NK-92 (cell line): Measurements from ENCODE around the gene SAMD9.
"Not testable (repeated sequence)": the region's sequence is repeated elsewhere in the genome, so short reads cannot be mapped to it uniquely, and the experiment has no call there.

ENCODE experiments used
- DNase-seq: peaks from one replicate; lab custom pipeline; 2025; ENCODE audit not compliant: unreplicated experiment; lab: John Stamatoyannopoulos, UW

Gene SAMD9

DNA sequence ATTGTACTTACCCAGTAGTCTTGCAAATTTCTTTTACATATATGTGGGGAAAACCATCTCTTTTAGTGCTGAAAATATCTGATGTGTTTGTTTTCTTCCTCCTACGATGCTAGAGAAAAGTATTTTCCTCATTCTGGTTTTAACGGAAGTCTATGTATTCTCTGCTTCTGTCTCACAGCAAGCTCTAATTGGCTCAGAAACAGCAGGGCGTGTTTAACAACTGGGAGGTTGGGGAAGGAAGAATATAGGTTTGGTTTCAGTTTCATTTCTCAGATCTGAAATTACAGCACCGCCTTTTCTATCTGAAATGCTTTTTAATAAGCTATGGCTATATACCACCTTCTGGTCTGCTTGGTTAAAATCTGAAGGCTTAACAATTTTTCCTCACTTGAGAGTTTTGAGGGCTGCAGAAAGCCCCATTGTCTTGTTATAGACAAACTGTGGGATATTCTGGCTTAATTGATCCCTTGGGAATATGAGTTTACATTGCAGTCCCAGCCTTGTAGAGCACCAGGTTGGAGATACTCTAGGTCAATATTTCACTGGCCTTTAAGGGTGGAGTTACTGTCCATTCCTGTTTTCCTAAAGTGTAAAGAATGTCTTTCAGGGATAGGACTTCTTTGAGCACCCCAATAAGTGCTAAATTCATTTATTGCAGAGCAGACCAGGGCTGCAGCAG, at the start of gene SAMD9:
SAMD9 (minus strand) TSS at position 128 of the 679 bp plus-strand sequence. CDS start 11,882 bp downstream, outside the sequence.
- DNase-seq: no peak

- no peak for DNase-seq
Measured at GRCh38 chr7:93165447-93165846, 47.7 kb upstream of the SAMD9 start.

DNA sequence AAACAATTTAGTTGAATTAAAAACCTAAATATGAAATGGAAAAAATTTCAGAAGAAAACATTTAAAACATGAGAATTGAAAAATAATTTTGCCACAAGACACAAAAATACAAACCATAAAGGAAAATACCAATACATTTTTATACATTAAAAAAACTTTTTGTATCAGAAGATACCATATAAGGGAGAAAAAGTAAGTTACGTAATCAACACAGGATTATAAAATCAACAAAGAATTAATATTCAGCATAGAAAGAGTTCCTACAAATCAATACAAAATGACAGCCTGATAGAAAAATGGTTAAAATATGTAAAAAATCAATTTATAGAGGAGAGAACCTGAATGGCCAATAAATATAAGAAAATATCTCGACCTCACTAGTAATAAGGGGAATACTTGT, 47.0 kb upstream of the SAMD9 start:
- no peak for DNase-seq

DNA sequence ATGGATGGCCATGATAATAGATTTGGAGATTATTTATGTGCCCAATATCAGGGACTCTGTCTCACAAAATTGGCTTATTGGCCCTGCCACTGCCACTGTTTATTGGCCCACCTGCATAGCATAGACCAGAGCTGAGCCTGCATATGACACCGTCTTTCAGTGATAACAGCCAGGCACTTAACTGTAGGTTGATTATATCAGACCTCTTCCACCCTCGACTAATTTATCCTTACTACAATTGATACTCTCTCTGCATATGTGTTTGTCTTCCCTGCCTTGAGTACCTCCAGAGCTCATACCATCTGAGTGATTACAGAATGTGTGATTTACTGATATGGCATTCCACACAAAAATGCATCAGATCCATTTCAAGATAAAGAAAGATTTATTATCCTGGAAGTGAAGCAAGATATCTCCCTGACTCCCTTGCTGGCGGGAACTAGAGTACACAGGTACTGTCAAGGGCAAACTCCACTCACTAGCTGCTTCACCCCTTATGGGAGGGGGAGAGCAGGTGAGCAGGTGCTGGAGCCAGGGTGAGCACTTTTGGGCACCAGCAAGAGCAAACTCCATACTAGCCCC, 43.5 kb upstream of the SAMD9 start:
- DNase-seq: no peak

DNA sequence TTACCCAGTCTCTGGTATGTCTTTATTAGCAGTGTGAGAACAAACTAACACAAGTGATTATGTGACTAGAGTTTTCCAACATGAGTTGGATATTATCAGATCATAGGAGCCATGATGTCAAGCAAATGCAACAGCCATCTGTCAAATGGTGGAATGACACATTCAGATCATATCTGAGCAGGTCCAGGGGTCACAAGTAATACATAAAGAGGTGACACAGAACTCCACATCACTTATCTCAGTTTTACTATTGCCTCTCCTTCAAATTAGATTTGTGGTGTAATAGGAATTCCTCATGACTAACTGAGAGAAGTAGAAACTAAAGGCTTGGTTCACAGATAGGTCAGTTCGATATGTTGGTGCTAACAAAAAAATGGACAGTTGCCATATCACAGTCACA, 42.6 kb upstream of the SAMD9 start:
- no peak for DNase-seq

DNA sequence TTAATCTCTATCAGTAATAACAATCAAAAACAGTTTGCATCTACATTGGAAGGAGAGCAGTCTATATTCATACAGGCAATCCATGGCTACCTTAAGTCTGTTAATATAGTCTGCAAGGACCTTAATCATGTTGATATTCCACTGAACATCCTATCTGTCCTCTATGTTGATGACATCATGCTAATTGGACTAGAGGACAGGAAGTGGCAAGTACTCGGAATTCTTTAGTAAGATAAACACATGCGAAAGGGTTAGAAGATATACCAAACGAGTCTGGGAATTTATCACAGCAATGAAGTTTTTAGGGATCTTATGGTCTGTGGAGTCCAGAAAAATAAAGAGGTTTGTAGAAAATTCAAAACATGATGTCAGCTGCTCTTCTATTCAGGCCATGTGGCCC, 41.7 kb upstream of the SAMD9 start:
- no peak for DNase-seq

GRCh38 chr7:93156884-93157283, 39.1 kb upstream of the SAMD9 start:
- no peak for DNase-seq

- DNase-seq: no peak
Measured at GRCh38 chr7:93150200-93150835, 32.5 kb upstream of the SAMD9 start.

DNA sequence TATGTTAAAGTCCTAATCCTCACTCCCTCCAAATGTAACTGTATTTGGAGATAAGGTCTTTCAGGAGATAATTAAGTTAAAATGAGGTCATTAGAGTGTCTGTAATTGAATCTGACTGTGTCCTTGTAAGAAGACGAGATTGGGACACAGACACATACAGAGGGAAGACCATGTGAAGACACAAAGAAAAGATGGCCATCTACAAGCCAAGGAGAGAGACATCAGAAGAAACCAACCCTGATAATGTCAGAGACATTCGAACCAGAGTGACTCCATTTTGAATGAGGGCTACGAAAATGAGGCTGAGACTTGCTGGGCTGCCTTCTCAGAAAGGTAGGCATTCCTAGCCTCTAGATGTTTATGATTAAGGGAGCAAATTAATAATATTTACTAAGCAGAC, 30.9 kb upstream of the SAMD9 start:
- no peak for DNase-seq

DNA sequence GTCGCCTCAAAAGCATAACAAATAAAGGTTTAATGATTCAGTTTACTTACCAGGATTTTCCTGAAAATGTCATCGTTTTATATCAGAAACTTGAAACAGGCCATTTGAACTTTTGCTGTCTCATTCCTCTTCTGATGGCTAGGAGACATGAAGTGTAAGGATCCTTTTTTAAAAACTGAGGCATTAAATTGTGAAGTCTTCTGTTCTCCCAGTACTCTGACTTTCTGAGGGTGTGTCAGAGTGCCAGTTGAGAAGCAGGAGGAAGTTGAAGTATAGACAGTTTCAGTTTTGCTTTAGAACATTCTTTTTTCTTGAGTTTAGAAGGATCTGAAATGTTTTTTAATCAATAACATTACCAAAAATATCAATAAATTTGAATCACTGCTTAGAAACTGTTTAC, 30.4 kb upstream of the SAMD9 start, which contains the start of gene SAMD9L:
SAMD9L (minus strand) TSS at position 242 of the 400 bp plus-strand sequence. CDS start 12,414 bp downstream, outside the sequence.
- no peak for DNase-seq

GRCh38 chr7:93147363-93147762, 29.6 kb upstream of the SAMD9 start:
- DNase-seq: no peak

DNA sequence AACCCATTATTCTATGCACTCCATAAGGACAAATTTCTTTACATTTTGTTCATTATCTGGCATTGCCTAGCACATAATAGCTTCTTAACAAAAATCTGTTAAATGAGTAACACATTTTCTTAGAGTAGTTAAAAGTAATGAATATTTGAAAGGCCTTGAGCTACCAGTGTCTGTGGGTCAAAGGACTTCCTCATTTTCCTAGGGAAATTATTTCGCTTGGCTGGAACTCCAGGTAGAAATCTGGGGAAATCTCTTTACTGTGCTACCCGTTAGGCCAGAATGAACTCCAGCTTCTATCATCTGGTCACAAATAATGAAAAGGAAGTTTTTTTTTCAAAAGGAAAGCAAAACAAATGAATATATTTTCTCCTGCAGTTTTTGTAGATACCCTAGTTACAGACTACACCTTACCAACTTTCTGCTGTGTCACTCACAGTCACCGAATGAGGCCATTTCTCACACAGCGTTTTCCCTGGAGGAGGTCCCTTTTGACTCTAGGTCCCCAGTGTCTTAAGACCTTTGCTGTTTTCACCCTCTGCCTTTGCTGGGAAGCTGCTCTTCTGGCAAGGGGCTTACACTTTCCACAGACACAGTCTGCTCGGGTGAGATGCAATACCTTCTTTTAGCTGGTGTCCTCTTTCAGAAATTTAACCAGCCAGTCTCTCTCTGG, 28.8 kb upstream of the SAMD9 start:
- DNase-seq: no peak

GRCh38 chr7:93146036-93146435, 28.3 kb upstream of the SAMD9 start:
- no peak for DNase-seq

DNA sequence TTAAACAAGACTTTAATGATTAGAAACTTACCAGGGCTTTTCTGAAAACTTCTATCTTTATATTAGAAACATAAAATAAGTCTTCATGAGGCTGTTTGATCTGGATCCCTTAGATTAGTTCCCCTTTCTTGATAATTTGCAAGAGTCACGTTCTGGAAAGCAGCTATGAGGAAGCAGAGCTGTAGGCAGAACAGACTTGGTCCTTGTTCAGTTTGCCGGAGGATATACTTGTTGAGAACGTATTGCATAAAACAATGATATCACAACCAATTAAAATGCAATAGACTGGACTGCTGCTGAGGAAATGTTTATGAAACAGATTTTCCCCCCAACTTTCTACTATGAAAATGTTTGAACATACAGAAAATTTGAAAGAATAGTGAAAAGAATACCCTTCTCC, 27.6 kb upstream of the SAMD9 start:
- DNase-seq: no peak

DNA sequence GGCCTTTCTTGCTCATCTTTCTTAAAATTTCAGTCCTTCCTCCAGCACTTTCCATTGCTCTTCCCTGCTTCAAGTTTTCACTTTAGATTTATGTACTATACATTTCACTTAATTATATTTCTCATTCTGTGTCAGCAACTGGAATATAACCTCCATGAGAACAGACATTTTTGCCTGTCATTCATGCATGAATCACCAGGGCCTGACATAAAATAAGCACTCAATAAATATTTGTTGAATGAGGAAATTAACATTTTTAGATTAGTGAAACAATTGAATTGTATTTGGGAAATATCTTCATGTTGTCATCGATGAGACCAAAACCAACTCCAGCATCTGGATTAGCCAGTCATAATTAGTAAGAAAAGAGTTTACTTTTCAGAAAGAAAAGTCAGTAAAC, 24.3 kb upstream of the SAMD9 start:
- no peak for DNase-seq

GRCh38 chr7:93140582-93141191, 22.9 kb upstream of the SAMD9 start:
- DNase-seq: no peak

DNA sequence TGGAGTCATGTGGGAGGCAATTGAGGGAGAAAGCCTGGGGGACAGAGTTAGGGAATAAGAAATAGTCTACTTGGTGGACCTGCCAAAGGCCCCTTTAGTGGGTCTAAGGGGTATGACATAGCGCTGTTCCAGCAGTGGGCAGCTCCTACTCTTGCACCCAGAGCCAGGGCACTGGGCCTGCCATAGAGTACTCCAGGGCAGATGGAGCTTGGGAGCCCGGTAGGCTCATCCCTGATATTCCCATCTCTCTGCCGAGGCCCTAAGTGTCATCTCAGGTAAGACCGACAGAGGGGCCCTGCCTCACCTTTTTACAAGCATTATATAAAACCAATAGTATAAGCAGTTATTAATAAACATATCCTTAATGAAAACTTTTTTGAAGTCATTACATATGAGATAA, 20.8 kb upstream of the SAMD9 start:
- DNase-seq: no peak

DNA sequence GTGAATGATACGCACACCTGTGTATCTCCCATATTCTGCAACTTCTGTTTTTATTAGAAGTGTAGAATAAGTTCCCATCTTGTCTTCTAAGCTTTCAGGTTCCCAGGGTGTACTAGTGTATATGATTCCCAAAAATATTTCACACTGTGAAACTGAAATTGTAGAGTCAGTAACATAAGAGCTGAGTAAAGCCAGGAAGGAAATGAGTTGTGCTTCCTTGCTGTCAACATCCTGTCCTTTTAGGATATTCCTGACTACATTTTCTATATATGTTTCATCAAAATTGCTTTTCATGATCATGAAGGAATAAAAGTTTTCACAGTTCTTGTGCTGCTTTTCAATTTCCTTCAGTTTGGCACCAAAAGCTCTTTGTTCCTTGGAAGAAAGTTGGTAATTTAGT, 15.2 kb upstream of the SAMD9 start:
- DNase-seq: no peak

GRCh38 chr7:93132216-93132615, 14.4 kb upstream of the SAMD9 start:
- DNase-seq: no peak

DNA sequence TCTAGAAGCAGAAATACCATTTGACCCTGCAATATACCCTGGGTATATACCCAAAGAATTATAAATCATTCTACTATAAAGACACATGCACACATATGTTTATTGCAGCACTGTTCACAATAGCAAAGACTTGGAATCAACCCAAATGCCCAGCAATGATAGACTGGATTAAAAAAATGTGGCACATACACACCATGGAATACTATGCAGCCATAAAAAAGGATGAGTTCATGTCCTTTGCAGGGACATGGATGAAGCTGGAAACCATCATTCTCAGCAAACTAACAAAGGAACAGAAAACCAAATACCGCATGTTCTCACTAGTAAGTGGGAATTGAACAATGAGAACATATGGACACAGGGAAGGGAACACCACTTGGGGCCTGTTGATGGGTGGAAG, 9.2 kb upstream of the SAMD9 start:
- not testable (repeated sequence) for DNase-seq

DNA sequence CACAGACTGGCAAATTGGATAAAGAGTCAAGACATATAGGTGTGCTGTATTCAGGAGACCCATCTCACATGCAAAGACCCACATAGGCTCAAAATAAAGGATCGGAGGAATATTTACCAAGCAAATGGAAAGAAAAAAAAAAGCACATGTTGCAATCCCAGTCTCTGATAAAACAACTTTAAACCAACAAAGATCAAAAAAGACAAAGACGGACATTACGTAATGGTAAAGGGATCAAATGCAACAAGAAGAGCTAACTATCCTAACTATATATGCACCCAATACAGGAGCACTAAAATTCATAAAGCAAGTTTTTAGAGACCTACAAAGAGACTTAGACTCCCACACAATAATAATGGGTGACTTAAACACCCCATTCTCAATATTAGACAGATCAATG, 5.8 kb upstream of the SAMD9 start:
- not testable (repeated sequence) for DNase-seq
